ENCODE measurements around the gene FAR2. TPM values are rescaled to one million over a fixed set of nuclear protein-coding genes. Genes with fewer than 3 reads are reported as not detected.
"Not testable (repeated sequence)": the region's sequence is repeated elsewhere in the genome, so short reads cannot be mapped to it uniquely, and the experiment has no call there.

Gene FAR2
- total RNA-seq, 1 experiment from 2014 or later = 6.0 TPM

DNA sequence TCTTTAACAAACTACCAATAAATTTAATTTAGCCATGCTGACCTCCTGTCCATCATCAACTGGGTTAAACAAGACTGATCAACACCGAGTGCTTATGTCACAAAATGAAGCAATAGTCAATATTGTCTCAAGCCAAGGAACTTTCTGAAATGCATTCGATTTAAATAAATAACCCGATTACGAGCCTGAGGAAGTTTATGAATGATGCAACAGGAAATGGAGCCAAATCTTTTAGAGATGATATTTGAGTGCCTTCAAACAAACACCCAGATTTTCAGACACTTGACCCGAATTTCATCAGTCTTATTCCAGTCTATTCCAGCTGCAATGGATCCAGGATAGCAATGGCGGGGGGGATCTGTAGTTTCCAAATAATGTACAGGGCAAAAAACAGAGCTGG lies 27.9 kb downstream of the FAR2 start:
- DNase-seq (ENCODE audit: low read depth, low spot score) = no peak
- in situ Hi-C loops (cut with HindIII; ENCODE audit: low pct_unique_long_range_greater_than_20kb, low sequenced_read_pairs) = no loop called here

DNA sequence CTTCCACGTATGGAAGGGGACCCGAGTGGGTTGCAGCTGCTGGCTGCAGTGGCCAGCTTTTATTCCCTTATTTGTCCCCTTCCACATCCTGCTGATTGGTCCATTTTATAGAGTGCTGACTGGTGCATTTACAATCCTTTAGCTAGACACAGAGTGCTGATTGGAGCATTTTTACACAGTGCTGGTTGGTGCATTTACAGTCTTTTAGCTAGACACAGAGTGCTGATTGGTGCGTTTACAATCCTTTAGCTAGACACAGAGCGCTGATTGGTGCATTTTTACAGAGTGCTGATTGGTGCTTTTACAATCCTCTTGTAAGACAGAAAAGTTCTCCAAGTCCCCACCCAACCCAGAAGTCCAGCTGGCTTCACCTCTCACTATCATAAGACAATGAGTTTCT lies 33.2 kb downstream of the FAR2 start:
- in situ Hi-C loops (cut with HindIII; ENCODE audit: low pct_unique_long_range_greater_than_20kb, low sequenced_read_pairs); DNase-seq (ENCODE audit: low read depth, low spot score): not testable (repeated sequence)

DNA sequence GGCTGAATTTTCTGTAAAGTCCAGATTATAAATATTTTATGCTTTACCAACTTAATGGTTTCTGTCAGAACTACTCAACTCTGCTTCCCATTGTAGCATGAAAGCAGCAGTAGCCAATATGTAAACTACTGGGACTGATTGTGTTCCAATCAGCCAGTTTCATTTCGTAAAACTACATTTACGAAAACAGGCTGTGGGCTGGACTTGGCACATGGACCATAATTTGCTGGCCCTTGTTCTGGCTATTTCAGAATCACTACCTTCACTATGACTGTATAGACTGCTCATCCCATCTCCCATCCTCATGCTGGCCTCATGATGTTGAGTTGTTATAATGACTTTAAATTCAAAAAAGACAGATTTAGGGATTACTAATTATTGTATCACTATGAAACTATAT lies 38.7 kb downstream of the FAR2 start:
- no peak for DNase-seq (ENCODE audit: low read depth, low spot score)

DNA sequence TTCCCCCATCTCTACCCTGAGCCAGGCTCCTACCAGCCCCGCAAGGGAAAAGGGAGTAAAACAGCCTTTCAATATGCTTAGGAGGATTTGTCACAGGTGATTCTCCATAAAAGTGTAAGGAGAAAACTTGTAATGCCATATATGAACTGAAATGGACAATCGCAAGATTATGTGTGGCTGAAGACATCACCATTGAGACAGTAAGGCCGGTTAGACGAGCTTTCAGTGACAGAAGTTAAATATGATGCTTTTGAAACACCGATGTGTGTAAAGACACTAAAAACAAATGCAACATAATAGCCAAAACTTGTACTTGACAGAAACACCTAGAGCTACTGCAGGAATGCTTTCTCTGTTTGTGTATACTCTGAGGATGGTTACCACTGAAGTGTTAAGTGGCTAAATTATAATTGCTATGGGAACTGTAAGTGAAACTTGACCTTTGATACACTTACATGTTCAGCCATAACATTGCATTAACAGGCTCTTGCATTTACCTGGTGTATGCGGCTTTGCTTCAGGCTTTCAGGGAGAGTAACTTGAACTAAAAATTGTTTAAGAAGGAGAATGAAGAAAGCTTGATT lies 42.3 kb downstream of the FAR2 start:
- DNase-seq (ENCODE audit: low read depth, low spot score) = no peak
- in situ Hi-C loops (cut with HindIII; ENCODE audit: low pct_unique_long_range_greater_than_20kb, low sequenced_read_pairs) = no loop called here

More for the DNA sequence above, 38.7 kb downstream of the FAR2 start:
- in situ Hi-C loops (cut with HindIII; ENCODE audit: low pct_unique_long_range_greater_than_20kb, low sequenced_read_pairs) = no loop called here

DNA sequence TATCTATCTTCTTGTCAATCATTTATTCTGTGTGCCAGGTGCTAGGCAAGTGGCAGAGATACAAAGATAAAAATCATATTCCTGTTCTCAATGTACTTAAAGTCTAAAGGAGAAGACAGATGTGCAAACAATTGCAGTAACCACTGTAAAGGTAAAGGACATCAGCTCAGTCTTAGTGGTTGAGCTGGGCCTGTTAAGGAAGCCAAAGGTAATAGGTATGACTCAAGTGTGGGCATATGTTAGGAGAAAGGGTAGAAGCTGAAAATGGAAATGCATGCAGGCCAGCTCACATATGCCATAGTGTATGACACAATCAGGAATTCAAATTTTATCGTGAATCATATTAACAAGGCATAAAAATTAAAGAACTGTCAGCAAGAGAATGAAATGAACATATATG lies 49.8 kb downstream of the FAR2 start:
- in situ Hi-C loops (cut with HindIII; ENCODE audit: low pct_unique_long_range_greater_than_20kb, low sequenced_read_pairs) = no loop called here
- no peak for DNase-seq (ENCODE audit: low read depth, low spot score)

DNA sequence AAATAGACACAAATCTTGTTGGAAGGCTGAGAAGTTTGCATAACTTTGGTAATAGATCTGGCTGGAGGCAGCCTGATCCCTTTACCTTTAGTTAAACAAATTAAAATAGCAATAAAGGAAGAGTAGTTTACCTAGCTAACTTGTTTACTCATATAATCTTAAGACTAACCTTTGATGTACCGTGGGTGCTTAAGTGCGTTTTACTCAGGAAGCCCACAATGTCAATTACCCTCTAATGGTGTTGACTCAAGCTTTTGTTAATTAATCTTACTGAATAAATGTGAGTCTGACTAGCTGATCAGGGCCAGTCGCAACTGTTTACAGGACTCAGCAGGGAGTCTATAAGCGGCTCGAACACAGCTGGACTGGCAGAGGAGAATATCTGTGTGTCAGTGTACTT lies 51.5 kb downstream of the FAR2 start:
- in situ Hi-C loops (cut with HindIII; ENCODE audit: low pct_unique_long_range_greater_than_20kb, low sequenced_read_pairs) = no loop called here
- no peak for DNase-seq (ENCODE audit: low read depth, low spot score)

DNA sequence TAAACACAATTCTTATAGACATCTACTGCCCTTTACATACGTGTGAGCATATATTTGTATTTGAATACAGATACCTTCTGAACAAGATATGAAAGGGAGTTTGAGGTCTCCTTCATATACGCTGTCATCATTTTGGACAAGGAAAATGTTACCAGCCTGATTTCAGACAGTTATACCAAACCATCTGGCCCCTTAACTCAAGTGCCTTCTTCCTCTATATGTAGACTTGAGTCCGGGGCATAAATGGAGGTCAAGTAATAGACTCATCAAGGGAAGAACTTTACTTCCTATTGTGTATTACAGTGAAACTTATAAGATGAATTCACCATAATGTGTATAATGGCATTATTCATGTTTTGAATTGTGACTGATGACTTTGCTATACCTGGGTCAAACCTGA lies 52.2 kb downstream of the FAR2 start:
- no peak for DNase-seq (ENCODE audit: low read depth, low spot score)
- in situ Hi-C loops (cut with HindIII; ENCODE audit: low pct_unique_long_range_greater_than_20kb, low sequenced_read_pairs) = no loop called here

DNA sequence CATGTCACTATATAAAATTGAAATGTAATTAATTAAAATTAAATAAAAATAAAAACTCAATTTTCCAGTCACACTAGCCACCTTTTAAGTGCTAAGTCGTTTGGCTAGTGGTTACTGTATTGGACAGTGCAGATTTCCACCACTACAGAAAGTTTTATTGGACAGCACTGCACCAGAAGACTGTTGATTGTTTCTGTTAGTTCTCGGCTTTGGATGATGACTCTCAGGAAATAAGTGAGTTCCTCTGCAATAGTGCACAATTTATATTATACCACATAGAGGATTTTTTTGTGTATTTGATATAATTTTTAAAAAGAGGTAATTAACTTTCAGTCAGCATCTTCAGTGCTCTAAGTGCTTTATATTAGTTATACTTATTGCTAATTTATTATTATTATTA lies 52.7 kb downstream of the FAR2 start:
- DNase-seq (ENCODE audit: low read depth, low spot score) = no peak
- in situ Hi-C loops (cut with HindIII; ENCODE audit: low pct_unique_long_range_greater_than_20kb, low sequenced_read_pairs) = no loop called here

DNA sequence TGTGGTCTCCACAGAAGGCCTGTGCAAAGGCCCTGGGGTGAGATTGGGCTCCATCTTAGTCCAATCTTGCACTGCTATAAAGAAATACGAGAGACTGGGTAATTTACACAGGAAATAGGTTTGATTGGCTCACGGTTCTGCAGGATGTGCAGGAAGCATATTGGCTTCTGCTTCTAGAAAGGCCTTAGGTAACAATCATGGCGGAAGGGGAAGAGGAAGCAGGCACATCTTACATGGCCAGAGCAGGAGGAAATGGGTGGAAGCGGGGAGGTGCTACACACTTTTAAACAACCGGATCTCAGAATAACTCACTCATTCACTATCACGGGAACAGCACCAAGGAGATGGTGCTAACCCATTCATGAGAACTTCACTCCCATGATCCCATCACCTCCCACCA lies 55.4 kb downstream of the FAR2 start:
- in situ Hi-C loops (cut with HindIII; ENCODE audit: low pct_unique_long_range_greater_than_20kb, low sequenced_read_pairs) = no loop called here
- no peak for DNase-seq (ENCODE audit: low read depth, low spot score)

DNA sequence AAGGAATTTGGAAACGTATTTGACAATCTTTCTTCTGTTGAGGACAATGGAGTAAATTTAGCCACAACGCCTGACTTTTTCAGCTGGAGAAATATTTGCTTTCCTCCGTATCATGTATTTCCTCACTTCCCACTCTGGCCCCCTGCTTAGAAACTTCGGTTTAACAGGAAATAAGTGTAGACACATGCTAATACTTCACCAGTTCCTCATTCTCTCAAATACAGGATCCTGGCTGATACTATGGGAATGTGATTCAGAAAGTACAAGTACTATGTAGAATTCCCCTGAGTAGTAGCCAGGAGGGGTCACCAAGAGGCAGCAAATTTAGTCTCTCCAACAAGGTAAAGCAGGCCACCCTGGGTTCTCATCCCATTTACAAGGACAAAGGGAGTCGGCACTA lies 58.0 kb downstream of the FAR2 start:
- in situ Hi-C loops (cut with HindIII; ENCODE audit: low pct_unique_long_range_greater_than_20kb, low sequenced_read_pairs) = no loop called here
- no peak for DNase-seq (ENCODE audit: low read depth, low spot score)

DNA sequence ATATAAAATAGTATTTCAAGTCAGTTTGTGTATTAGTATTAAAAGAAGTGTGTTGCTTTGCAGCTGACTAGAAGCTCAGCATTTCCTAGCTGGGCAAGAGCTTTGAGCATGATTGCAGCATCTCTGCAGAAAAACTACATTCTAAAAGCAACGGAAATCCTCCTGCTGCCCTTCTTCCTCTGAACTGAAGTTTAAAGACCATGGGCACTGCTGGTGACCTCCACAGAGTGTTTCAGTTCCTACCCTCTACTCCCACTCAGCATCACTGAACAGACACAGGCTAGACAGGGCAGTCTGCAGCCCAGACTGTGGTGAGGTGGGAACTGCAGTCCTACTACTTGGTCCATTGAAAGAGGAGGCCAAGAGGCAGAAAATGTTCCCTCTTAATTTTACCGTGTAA lies 59.0 kb downstream of the FAR2 start:
- in situ Hi-C loops (cut with HindIII; ENCODE audit: low pct_unique_long_range_greater_than_20kb, low sequenced_read_pairs) = no loop called here
- no peak for DNase-seq (ENCODE audit: low read depth, low spot score)

DNA sequence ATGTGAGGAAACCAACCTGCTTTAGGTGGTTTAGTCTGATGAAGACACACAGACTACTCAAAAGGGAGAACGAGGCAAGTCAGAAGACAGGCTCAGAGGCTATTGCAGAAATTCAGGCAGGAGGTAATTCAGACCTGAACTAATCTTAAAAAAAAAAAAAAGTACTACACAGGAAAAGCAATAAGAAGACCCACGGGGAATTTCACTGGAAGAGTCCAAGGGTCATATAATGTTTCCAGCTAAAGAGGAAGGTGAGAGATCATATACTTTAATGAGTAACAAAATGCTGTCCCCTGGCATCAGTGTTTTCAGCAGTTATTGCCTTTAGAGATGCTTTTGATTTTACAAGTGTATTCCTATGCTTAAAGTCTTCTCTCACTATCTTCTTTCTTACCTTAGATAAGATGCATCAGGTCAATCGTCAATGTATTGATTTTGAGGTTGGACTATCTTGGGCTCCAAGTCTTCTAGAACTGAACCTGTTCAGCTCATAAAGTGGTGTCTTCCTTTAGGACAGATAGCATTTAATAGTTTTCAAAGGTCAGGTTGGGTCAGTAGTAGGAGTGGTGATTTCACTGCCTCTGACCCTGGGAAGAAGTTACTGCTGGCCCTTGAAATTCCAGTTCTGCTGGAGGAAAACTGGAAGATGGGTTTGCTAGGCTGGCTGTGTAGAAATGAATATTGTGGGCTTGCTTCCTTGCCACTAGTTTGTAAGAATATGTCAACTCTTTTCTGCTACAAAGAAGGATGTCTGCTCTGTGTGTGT lies 60.0 kb downstream of the FAR2 start:
- no peak for DNase-seq (ENCODE audit: low read depth, low spot score)
- in situ Hi-C loops (cut with HindIII; ENCODE audit: low pct_unique_long_range_greater_than_20kb, low sequenced_read_pairs) = no loop called here

DNA sequence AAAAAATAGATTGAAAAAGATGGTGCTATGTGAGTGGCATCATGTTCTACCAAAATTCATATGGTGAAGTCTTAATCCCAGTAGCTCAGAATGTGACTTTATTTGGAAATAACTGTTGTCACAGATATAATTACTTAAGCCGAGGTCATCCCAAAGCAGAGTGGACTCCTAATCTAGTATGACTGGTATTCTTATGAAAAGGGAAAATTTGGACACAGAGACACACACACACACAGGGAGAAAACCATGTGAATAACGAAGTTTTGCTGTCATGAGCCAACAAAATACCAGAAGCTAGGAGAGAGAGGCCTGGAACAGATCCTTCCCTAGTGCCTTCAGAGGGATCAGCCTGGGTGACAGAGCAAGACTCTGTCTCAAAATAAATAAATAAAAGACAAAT lies 62.6 kb downstream of the FAR2 start:
- in situ Hi-C loops (cut with HindIII; ENCODE audit: low pct_unique_long_range_greater_than_20kb, low sequenced_read_pairs) = no loop called here
- DNase-seq (ENCODE audit: low read depth, low spot score) = no peak

DNA sequence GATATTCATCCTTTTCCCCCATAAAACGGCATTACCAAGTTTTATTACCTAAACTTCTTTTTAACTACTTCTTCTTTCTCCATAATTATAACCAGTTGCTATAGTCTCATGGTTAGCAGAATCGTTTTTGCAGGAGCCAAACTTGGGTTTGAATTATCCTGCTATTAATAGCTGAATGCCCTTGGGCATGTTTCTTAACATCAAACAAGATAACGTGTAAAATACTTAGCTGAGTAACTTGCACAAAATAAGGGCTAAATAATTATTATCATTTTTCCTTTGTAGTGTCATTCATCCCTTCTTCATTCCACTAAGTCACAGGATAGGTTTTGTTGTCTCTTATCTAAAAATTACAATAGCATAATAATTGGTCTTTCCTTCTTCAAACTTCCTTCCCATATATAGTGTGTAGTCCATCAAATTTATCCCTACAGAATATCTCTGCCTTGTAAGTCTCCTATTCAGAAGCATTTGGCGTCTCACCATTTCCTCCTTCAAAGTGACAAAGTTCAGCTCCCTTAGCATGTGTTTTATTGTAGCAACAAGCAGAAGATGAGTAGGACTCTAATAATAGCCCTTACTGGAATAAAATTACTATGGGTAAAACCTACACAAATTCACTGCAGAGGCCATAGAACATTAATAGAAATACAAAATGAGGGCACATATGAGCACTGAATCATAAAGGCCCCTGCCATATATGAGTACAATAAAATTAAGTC lies 63.8 kb downstream of the FAR2 start:
- no peak for DNase-seq (ENCODE audit: low read depth, low spot score)
- in situ Hi-C loops (cut with HindIII; ENCODE audit: low pct_unique_long_range_greater_than_20kb, low sequenced_read_pairs) = no loop called here

DNA sequence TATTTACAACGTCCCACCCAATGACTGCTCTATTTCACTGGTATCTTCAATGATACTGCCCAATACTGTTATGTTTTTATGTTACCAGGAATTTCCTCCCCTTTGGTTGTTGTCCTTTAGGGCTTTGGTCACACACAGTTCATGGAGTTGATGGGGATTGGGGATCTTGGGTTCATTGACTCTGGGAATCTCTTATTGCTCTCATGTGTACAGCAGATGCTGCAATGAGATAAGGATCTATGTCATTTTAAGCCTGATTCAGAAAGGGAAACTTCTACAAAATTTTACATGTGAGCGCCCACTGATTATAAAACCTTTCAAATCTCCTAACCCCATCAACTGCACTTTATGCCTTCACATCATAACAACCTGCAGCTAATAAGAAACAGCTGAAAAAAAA lies 67.2 kb downstream of the FAR2 start:
- in situ Hi-C loops (cut with HindIII; ENCODE audit: low pct_unique_long_range_greater_than_20kb, low sequenced_read_pairs) = no loop called here
- no peak for DNase-seq (ENCODE audit: low read depth, low spot score)

DNA sequence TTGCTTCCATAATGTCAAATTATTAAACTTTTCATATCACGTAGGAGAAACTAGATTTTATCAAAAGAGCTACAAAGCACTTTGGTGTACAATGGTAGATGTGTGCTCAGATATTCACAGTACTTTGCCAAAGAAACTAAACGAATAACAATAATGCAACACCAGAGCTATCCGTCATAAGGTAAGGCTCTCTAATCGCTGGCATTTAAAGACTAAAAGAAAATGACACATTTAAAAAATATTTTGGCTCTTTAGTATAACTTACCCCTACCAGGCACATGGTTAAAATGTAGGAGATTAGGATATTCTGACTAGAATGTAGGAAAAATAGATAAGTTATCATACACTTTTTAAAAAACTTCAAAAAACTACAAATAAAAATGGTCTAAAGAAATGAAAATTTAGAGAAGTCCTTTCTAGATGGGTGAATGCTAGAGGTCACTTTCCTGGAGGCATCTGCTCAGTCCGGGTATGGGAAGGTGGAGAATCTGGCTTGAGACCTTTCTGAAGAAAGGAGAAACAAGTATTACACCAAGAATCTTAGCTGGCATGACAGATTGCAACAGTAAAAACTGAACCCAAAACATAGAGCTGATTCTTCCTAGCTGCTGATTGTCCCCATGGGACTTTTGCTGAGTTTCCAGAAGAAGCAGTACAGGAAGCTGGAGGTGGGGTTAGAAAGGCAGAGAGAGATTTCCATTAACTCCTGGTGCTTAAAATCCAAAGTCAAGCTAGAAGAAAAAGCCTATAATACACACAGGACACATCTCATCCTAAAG lies 67.9 kb downstream of the FAR2 start:
- in situ Hi-C loops (cut with HindIII; ENCODE audit: low pct_unique_long_range_greater_than_20kb, low sequenced_read_pairs) = no loop called here
- DNase-seq (ENCODE audit: low read depth, low spot score) = peak; percentile 86

DNA sequence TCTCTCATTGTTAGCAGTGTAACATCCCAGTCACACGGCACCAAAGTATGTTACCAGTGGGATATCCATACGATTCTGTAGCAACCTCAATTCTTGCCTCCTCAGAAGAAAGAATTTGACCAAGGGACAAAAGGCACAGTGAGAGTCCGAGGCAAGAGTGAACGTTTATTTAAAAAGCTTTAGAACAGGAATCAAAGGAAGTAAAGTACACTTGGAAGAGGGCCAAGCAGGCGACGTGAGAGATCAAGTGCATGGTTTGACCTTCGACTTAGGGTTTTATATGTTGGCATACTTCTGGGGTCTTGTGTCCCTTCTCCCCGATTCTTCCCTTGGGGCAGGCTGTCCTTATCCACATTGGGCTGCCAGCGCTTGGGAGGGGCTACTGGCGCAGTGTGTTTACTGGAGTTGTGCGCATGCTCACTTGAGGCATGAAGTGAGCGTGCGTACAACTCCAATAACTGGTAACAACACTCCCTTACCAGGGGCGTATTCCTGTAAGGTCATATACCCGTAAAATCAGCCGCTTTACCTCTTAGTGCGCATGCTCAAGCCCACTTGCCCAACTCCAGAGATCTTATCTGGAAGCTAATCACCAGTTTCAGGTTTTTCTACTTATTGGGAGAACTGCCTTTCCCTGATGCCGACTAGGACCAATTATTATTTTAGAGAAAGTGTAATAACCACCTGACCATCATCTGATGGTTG lies 71.7 kb downstream of the FAR2 start:
- in situ Hi-C loops (cut with HindIII; ENCODE audit: low pct_unique_long_range_greater_than_20kb, low sequenced_read_pairs) = no loop called here
- no peak for DNase-seq (ENCODE audit: low read depth, low spot score)

DNA sequence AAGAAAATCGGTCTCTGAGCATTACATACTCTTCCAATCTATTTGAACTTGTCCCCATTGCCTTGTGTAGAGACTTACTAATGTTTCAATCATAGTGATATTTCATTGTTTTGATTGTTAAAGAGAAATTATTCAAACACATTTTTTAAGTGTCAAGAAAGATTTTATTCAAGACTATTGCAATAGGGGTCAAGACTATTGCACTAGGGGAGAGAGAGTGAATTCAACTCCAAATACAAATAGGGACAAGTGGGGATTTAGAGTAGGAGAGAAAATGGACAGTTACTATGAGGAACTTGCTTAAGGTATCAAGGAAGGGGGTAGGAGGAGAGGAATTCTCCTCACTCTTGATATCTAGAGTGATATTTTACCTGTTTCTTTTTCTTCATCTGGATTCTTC lies 73.1 kb downstream of the FAR2 start:
- DNase-seq (ENCODE audit: low read depth, low spot score) = no peak
- in situ Hi-C loops (cut with HindIII; ENCODE audit: low pct_unique_long_range_greater_than_20kb, low sequenced_read_pairs) = no loop called here

All from SK-MEL-5 (cell line).